ENCODE measurements around the gene SMTNL2. TPM values are rescaled to one million over a fixed set of nuclear protein-coding genes. Genes with fewer than 3 reads are reported as not detected.

Gene SMTNL2
- total RNA-seq, 1 experiment from 2014 or later: not detected

DNA sequence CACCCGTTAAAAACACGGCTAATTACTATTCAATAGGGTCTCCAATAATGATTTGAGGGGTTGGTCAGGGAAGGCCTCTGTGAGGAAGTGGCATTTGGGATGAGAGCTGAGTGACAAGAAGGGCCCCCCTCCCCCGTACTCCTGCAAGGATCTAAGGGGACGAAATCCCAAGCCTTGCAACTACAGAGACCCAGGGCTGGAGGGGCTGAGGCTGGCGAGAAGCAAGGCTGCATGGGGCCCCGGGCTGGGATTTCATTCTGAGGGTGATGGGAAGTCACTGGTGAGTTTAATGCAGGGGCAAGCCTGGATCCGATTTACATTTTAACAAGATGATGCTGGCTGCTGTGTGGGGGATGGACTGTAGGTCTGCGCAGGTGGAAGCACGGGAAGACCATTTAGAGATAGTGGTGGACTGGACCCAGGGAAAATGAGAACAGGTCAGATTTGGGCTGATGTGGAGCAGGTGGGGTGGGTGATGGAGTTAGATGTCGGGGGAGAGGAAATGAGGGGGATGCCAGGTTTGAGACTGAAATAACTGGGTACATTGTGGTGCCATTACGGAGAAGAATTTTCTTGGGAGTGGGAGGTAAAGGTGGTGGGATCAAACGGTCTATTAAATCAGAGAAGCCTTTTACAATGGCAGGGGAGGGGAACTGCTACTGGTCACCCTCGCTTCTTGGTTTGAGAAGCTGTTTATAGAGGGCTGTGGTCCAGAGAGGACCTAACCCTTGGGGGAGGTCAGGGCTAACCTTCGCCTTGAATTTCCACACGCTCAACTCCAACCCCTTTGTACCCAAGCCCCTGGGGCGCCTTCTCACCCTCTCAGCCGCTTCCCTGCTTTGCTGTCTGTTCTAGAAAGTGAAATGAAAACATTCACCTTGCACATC lies 28.2 kb upstream of the SMTNL2 start:
- CTCF ChIA-PET: no interaction called here
- Histone ChIP-seq H3K79me2 (ENCODE audit: low read length) (peaks cover 38% of the 10 kb centered on the region), H3K9ac (ENCODE audit: low read length) (peak overlapping the region; percentile 99), H4K20me1 (ENCODE audit: low read length) (no peaks in the 10 kb centered on the region), H2AFZ (ENCODE audit: low read length) (peak overlapping the region; percentile 74), H3K27ac (ENCODE audit: low read length) (no peak overlapping the region), H3F3A (ENCODE audit: low read length, unreplicated experiment) (no peaks in the 10 kb centered on the region), H3K4me1 (ENCODE audit: insufficient read depth, low read length) (peaks cover 9% of the 10 kb centered on the region; the same call in 1 of the 2 replicates), H3K4me2 (ENCODE audit: low read length) (peak overlapping the region; percentile 98), H3K27me3 (ENCODE audit: low read length) (no peaks in the 10 kb centered on the region), H3K36me3 (ENCODE audit: low read depth, low read length) (peaks cover 21% of the 10 kb centered on the region; the same call in 1 of the 2 replicates), H3K9me3 (ENCODE audit: low read length) (no peaks in the 10 kb centered on the region), H3K9me2 (replicated peaks; ENCODE audit: low read length) (no peaks in the 10 kb centered on the region), H3K4me3 (ENCODE audit: low read length) (peak overlapping the region; percentile 98)
- ATAC-seq (no peak), DNase-seq (no peak)
- TF ChIP-seq EZH2phosphoT487 (IDR thresholded peaks at IDR 0.05; ENCODE audit: borderline replicate concordance, low read length): no peak
- no peak for TF ChIP-seq EZH2 (IDR thresholded peaks at IDR 0.05; ENCODE audit: low read length, unreplicated experiment)
- TF ChIP-seq, protein P1, sequence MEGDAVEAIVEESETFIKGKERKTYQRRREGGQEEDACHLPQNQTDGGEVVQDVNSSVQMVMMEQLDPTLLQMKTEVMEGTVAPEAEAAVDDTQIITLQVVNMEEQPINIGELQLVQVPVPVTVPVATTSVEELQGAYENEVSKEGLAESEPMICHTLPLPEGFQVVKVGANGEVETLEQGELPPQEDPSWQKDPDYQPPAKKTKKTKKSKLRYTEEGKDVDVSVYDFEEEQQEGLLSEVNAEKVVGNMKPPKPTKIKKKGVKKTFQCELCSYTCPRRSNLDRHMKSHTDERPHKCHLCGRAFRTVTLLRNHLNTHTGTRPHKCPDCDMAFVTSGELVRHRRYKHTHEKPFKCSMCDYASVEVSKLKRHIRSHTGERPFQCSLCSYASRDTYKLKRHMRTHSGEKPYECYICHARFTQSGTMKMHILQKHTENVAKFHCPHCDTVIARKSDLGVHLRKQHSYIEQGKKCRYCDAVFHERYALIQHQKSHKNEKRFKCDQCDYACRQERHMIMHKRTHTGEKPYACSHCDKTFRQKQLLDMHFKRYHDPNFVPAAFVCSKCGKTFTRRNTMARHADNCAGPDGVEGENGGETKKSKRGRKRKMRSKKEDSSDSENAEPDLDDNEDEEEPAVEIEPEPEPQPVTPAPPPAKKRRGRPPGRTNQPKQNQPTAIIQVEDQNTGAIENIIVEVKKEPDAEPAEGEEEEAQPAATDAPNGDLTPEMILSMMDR (conservative IDR thresholded peaks at IDR 0.05; ENCODE audit: low read depth, low read length): no peak
- intact Hi-C loops (cut with micrococcal nuclease): no loop called here
- POLR2A ChIA-PET (ENCODE audit: unreplicated experiment): no interaction called here
- BruUV-seq (replicated peaks): no TSS peak

DNA sequence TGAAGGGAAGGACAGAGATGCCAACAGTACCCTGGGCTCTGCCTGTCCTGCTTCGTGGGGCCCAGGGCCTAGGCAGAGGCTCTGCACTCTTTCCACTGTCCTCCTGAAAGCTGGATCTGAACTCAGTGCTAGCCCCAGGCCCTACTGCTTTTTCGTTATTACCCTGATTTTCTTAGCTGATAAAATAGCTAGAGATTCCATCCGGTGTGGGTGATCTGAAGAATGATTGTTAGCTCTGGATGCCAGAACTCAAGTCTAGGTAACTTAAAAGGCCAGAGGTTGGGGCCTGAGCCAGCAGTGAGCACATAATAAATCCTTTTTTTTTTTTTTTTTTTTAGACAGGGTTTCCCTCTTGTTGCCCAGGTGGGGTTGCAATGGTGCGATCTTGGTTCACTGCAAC lies 27.3 kb upstream of the SMTNL2 start:
- intact Hi-C loops (cut with micrococcal nuclease): no loop called here
- ChIA-PET POLR2A (ENCODE audit: unreplicated experiment) (no interaction called here), CTCF (no interaction called here)
- TF ChIP-seq, protein P1 (conservative IDR thresholded peaks at IDR 0.05; ENCODE audit: low read depth, low read length): no peak
- TF ChIP-seq EZH2 (IDR thresholded peaks at IDR 0.05; ENCODE audit: low read length, unreplicated experiment) (no peak), EZH2phosphoT487 (IDR thresholded peaks at IDR 0.05; ENCODE audit: borderline replicate concordance, low read length) (no peak)
- ATAC-seq (no peak), DNase-seq (no peak)
- H3K79me2 ChIP-seq (ENCODE audit: low read length): peaks cover 32% of the 10 kb centered on the region
- peaks cover 9% of the 10 kb centered on the region; the same call in 1 of the 2 replicates for H3K4me1 ChIP-seq (ENCODE audit: insufficient read depth, low read length)
- no TSS peak for BruUV-seq (replicated peaks)
- no peaks in the 10 kb centered on the region for H4K20me1 ChIP-seq (ENCODE audit: low read length)
- H3F3A ChIP-seq (ENCODE audit: low read length, unreplicated experiment): no peaks in the 10 kb centered on the region
- H3K9ac ChIP-seq (ENCODE audit: low read length): no peak overlapping the region
- H3K27ac ChIP-seq (ENCODE audit: low read length): no peak overlapping the region
- H3K27me3 ChIP-seq (ENCODE audit: low read length): no peaks in the 10 kb centered on the region
- H3K4me2 ChIP-seq (ENCODE audit: low read length): no peak overlapping the region
- no peaks in the 10 kb centered on the region for H3K9me3 ChIP-seq (ENCODE audit: low read length)
- no peak overlapping the region for H3K4me3 ChIP-seq (ENCODE audit: low read length)
- H3K36me3 ChIP-seq (ENCODE audit: low read depth, low read length): peaks cover 15% of the 10 kb centered on the region; the same call in 1 of the 2 replicates
- no peaks in the 10 kb centered on the region for H3K9me2 ChIP-seq (replicated peaks; ENCODE audit: low read length)
- no peak overlapping the region for H2AFZ ChIP-seq (ENCODE audit: low read length)

All from PC-3 (cell line).